Measurements from ENCODE around the gene MYO18B.

GRCh38 chr22:25990940-25991339 is 249.0 kb downstream of the MYO18B start:
- TF ChIP-seq TAF1 (IDR thresholded peaks at IDR 0.05; ENCODE audit: low read depth, low read length) (no peak), CTCF (IDR thresholded peaks at IDR 0.05; ENCODE audit: control extremely low read depth in 1 of 3, insufficient read depth in 1 of 3, low read depth in 1 of 3, low read length in 3 of 3) (no peak), TCF12 (IDR thresholded peaks at IDR 0.05; ENCODE audit: low read depth, low read length) (no peak), POLR2A (IDR thresholded peaks at IDR 0.05; ENCODE audit: control extremely low read depth in 1 of 2, low read depth in 2 of 2, low read length in 2 of 2) (no peak), GABPA (IDR thresholded peaks at IDR 0.05; ENCODE audit: borderline replicate concordance, insufficient read depth, low read length) (no peak), MAFK (IDR thresholded peaks at IDR 0.05; ENCODE audit: low read depth, low read length) (no peak), RFX5 (IDR thresholded peaks at IDR 0.05; ENCODE audit: borderline replicate concordance, low read depth, low read length) (no peak), ATF3 (IDR thresholded peaks at IDR 0.05; ENCODE audit: insufficient read depth, low read depth, low read length) (no peak), E2F6 (IDR thresholded peaks at IDR 0.05) (no peak), CBX5 (IDR thresholded peaks at IDR 0.05; ENCODE audit: low read depth, low read length) (no peak), SP1 (IDR thresholded peaks at IDR 0.05; ENCODE audit: low read depth, low read length) (no peak)
